Epithelial cell of esophagus (primary cell): ENCODE measurements around the gene GAPDHS.

Experiments used
- DNase-seq: peaks from one replicate; pipeline ENCODE4 v3.0.0; 2010; ENCODE audit warnings: low read depth
- H3K4me3 ChIP-seq: 2 replicates; pipeline ENCODE4 v1.5.1; 2011; ENCODE audit warnings: mild to moderate bottlenecking, low read length, control low read depth
- TF ChIP-seq, protein P1 (sequence below): IDR thresholded peaks from 2 replicates; pipeline ENCODE4 v1.5.1; 2011; ENCODE audit warnings: low read depth, mild to moderate bottlenecking, low read length, control low read depth, inconsistent platforms; ENCODE audit not compliant: insufficient read depth; ENCODE audit errors: missing control alignments

GAPDHS gene

DNA sequence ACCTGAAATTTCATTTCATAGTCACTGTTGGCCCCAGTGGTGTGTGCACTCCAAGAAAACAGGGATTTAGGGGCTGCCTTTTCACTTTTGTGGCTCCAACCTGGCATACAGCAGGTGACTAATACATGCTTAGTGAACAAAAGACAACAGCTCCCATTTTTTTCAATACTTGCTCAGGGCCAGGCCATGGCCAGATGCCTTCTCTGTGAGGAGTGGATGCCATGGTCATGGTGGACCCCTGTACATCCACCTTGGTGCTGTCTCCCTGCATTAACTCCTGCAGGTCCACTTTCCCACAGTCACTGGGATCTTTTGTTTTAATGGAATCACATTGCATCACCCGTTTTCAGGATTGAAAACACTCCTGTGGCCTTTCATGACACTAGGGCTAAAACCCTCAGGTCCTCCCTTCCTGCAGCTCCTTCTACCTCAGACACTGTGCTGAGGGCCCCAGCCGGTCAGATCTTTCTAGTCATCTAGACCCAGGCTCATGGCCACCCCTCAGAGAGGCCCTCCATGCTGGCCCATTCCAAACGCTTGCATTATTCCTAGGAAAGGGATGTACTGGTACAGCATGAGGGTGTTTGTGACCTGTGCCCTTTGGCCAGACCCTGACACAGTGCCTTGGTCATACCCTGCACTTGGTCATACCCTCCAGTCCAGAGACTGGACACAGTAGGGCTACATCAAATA, 11.0 kb downstream of the GAPDHS start:
- H3K4me3 ChIP-seq = peak overlapping the region; percentile 75
- no peak for DNase-seq

DNA sequence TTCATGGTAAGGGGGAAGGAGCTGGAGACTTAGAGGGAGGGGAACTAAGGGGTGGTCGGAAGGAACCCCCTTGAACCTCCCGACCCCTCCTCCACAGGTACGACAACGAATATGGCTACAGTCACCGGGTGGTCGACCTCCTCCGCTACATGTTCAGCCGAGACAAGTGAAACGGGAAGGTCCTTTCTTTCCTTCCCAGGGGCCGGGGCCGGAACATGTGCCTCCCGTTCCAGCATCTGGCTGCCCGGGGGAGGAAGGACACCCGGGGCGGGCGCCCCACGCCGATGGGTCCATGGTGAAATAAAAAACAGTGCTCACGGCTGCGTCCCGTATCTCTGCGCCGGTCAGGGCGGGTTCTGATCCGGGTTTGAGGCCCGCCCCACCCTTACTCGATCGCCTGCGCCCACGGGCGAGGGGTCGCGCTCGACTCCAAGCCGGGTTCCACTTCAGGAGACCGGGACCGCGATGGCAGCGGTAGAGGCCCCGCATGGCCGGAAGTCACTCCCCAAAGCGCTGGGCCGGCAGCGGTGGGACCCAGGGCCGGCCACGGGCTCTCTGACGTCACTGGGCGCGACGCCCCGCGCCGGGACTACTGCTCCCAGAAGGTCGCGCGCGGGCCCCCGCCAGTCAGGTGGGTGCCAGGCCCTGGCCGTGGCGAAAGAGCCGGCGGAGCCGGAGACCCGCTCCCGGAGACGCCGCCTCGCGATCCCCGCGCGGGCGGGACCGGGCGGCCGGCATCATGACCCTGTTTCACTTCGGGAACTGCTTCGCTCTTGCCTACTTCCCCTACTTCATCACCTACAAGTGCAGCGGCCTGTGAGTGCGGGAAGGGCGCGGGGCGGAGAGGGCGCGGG, 12.0 kb downstream of the GAPDHS start, which contains the start of gene TMEM147:
Gene TMEM147 (plus strand): TSS at position 626 of the 854 bp plus-strand sequence. CDS start 114 bp downstream, at position 740.
- peak; percentile 88 for DNase-seq
- TF ChIP-seq, protein P1, sequence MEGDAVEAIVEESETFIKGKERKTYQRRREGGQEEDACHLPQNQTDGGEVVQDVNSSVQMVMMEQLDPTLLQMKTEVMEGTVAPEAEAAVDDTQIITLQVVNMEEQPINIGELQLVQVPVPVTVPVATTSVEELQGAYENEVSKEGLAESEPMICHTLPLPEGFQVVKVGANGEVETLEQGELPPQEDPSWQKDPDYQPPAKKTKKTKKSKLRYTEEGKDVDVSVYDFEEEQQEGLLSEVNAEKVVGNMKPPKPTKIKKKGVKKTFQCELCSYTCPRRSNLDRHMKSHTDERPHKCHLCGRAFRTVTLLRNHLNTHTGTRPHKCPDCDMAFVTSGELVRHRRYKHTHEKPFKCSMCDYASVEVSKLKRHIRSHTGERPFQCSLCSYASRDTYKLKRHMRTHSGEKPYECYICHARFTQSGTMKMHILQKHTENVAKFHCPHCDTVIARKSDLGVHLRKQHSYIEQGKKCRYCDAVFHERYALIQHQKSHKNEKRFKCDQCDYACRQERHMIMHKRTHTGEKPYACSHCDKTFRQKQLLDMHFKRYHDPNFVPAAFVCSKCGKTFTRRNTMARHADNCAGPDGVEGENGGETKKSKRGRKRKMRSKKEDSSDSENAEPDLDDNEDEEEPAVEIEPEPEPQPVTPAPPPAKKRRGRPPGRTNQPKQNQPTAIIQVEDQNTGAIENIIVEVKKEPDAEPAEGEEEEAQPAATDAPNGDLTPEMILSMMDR = no peak

More for the DNA sequence above, 11.0 kb downstream of the GAPDHS start:
- TF ChIP-seq, protein P1 = no peak

DNA sequence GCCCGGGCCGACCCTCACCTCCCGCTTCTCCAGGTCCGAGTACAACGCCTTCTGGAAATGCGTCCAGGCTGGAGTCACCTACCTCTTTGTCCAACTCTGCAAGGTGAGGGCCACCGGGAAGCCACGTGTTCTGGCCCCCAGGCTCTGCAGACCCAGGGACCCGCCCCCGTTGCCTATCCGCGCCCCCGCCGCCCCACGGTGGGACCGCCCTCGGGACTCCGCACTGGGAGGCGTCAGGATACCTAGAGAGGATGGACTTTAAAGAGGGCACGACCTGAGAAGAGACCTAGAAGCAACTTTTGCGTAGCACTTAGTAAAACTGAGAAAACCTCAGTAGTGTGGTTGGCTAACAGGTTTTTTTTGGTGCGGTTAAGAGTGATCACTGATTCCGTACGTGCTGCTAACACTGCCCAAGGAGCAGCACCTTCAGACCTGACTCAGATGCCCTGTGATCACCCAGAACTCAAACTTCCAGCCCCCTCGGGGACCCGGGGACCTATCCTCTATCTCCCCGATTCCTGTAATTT, 12.7 kb downstream of the GAPDHS start:
- TF ChIP-seq, protein P1 = no peak

More for the DNA sequence above, 12.0 kb downstream of the GAPDHS start, which contains the start of gene TMEM147:
- peak within 1 kb of the TSS; percentile 75 for H3K4me3 ChIP-seq

DNA sequence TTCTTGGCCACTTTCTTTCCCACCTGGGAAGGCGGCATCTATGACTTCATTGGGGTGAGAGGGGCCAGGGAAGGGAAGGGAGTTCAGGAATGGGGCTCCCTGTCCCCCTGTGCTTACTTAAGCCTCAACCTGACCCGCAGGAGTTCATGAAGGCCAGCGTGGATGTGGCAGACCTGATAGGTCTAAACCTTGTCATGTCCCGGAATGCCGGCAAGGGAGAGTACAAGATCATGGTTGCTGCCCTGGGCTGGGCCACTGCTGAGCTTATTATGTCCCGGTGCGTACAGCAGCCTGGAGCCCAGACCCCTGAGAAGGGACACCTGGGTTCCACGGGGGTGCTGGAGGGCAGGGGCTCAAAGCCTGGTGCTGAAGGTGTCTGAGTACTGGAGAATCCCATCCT, 13.3 kb downstream of the GAPDHS start:
- peak overlapping the region; percentile 75 for H3K4me3 ChIP-seq
- TF ChIP-seq, protein P1 = no peak
- no peak for DNase-seq

More for the DNA sequence above, 12.7 kb downstream of the GAPDHS start:
- peak; percentile 47 for DNase-seq
- peak overlapping the region; percentile 75 for H3K4me3 ChIP-seq

DNA sequence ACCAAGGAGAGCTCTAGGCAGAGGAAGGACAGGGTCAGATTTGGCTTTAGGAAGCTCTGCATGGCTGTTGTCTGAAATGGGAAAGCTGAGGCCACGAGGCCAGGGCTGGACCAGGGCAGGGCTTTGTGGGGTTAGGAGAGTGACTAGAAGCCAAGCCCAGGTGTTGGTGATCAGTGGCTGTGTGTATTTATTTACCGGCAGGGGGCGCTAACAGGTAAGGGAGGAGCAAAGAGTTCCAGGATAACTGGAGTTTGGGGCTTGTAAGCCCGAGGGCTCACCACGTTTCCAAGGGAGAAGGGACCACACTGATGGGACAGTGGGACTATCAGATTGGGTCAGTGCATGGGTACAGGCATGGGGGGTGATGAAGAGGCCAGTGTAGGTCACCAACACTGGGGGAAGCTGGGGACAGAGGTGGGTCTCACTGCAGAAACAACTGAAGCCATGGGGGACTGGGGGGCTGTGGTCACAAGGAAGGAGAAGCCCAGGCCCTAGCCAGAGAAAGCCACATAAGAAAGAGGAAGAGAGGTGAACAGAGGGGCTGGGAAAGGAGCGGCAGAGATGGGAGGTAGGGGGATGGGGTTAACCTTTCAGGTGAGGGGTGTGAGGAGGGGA, 16.0 kb downstream of the GAPDHS start:
- no peak overlapping the region for H3K4me3 ChIP-seq
- TF ChIP-seq, protein P1 = peak; percentile 76
- peak; percentile 79 for DNase-seq

DNA sequence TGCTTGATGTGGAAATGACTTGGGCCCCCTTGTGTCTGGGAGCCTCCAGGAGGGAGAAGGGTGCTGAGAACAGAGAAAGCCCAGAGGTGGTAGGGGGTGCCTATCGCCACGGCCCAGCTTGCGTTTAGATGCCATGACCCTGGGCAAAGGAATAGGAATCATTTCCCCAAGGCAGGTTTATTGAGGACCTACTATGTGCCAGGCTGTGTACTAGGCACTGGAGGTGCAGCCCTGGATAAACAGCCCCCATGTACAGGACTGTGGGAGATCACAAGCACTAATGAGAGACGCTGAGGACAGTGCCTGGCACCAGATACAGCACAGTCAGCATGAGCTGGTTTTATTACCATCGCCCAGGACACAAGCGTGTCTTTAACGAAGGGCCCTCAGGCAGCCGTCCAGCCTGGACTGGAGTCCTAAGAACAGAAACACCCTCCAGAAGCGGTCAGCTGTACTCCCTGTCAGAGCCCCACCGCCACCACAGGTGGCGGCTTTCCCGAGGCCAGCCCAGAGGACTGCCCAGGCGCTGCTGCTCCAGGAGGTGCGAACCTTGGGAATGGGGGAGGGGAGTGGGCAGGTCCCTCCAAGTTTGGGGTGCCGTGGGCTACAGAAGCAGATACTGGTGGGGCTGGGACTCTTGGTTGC, 16.7 kb downstream of the GAPDHS start:
- TF ChIP-seq, protein P1 = no peak
- no peak for DNase-seq
- no peak overlapping the region for H3K4me3 ChIP-seq
